GM12891 (cell line): ENCODE results near the gene TLK2.

Experiments used
- PAX5 ChIP-seq: IDR thresholded peaks from 2 replicates; pipeline ENCODE4 v1.6.1; 2011; ENCODE audit warnings: low read length, moderate library complexity, mild to moderate bottlenecking; ENCODE audit not compliant: insufficient read depth, severe bottlenecking
- POLR2A ChIP-seq: IDR thresholded peaks from 2 replicates; pipeline ENCODE4 v1.6.1; 2011; ENCODE audit warnings: low read depth, low read length, control low read depth
- POLR2AphosphoS5 ChIP-seq: IDR thresholded peaks from 2 replicates; pipeline ENCODE4 v1.6.1; 2011; ENCODE audit warnings: low read depth, low read length, control low read depth
- POU2F2 ChIP-seq: IDR thresholded peaks from 2 replicates; pipeline ENCODE4 v1.6.1; 2011; ENCODE audit warnings: low read depth, mild to moderate bottlenecking, control low read depth, low read length, moderate library complexity
- SPI1 ChIP-seq: IDR thresholded peaks from 2 replicates; pipeline ENCODE4 v1.6.1; 2011; ENCODE audit warnings: low read depth, low read length, control low read depth
- TAF1 ChIP-seq: IDR thresholded peaks from 2 replicates; pipeline ENCODE4 v1.6.1; 2011; ENCODE audit warnings: low read depth, low read length, control low read depth

GRCh38 chr17:62627219-62627903 is 148.7 kb downstream of the TLK2 start, which contains the start of gene MRC2:
- no peak for TF ChIP-seq POLR2A
- no peak for TF ChIP-seq TAF1
- no peak for TF ChIP-seq POLR2AphosphoS5
- 0 out of 2 replicates have a peak, but pooled peaks have one; percentile 40 for TF ChIP-seq SPI1
- TF ChIP-seq POU2F2: no peak
- no peak for TF ChIP-seq PAX5
